MCF 10A (cell line): Measurements from ENCODE around the gene KLF7. TPM values are rescaled to one million over a fixed set of nuclear protein-coding genes. Genes with fewer than 3 reads are reported as not detected.

Experiments used
- BruUV-seq: library from RNA; stranded (reverse); fragments of 400-500 nt; replicated peaks from 2 replicates; lab custom pipeline; 2021; lab: Mats Ljungman, UMichigan
- CTCF ChIA-PET: fragments of 300-600 bp; sonication (Branson Sonifier 250); formaldehyde crosslinking; extraction: SDS; loops from one replicate; lab custom pipeline; 2021; ENCODE audit warnings: antibody characterized with exemption, inconsistent platforms; lab: Yijun Ruan, JAX
- POLR2A ChIA-PET: fragments of 300-600, 350-650 bp; sonication (Branson Sonifier 250); formaldehyde crosslinking; extraction: SDS; loops from one replicate; lab custom pipeline; 2020; ENCODE audit warnings: antibody characterized with exemption, inconsistent platforms; lab: Yijun Ruan, JAX
- DNase-seq: peaks from one replicate; pipeline ENCODE4 v3.0.0-alpha.2; 2018; ENCODE audit not compliant: unreplicated experiment
- H3K27ac Mint-ChIP-seq: one replicate; pipeline ENCODE4 v1.8.0; 2022; ENCODE audit warnings: mild to moderate bottlenecking, low read depth, mixed read lengths; ENCODE audit not compliant: unreplicated experiment
- H3K27me3 Mint-ChIP-seq: one replicate; pipeline ENCODE4 v1.8.0; 2022; ENCODE audit warnings: mixed read lengths; ENCODE audit not compliant: insufficient read depth, unreplicated experiment
- H3K36me3 Mint-ChIP-seq: one replicate; pipeline ENCODE4 v1.8.0; 2022; ENCODE audit warnings: mild to moderate bottlenecking, moderate library complexity, mixed read lengths; ENCODE audit not compliant: insufficient read depth, unreplicated experiment
- H3K4me1 Mint-ChIP-seq: one replicate; pipeline ENCODE4 v1.8.0; 2022; ENCODE audit warnings: mixed read lengths; ENCODE audit not compliant: insufficient read depth, unreplicated experiment
- H3K4me3 Mint-ChIP-seq: one replicate; pipeline ENCODE4 v1.8.0; 2022; ENCODE audit warnings: mild to moderate bottlenecking, moderate library complexity, mixed read lengths; ENCODE audit not compliant: unreplicated experiment
- H3K9me3 Mint-ChIP-seq: one replicate; pipeline ENCODE4 v1.8.0; 2022; ENCODE audit warnings: mixed read lengths; ENCODE audit not compliant: unreplicated experiment
- CTCF ChIP-seq: fragments of 200-600 bp; IDR thresholded peaks from one replicate; pipeline ENCODE4 v1.8.0; 2022; ENCODE audit warnings: antibody characterized with exemption, mild to moderate bottlenecking; ENCODE audit not compliant: unreplicated experiment
- intact Hi-C: fragments of 100-400 bp; cut with micrococcal nuclease; formaldehyde crosslinking; loops from 2 replicates; pipeline ENCODE4 v1.14.1; 2022
- total RNA-seq: library from RNA; stranded (reverse); gene quantifications from 2 replicates; pipeline ENCODE4 v1.2.3, GENCODE V29; 2022

The KLF7 gene
- total RNA-seq, 1 experiment from 2014 or later = 40.1 TPM

DNA sequence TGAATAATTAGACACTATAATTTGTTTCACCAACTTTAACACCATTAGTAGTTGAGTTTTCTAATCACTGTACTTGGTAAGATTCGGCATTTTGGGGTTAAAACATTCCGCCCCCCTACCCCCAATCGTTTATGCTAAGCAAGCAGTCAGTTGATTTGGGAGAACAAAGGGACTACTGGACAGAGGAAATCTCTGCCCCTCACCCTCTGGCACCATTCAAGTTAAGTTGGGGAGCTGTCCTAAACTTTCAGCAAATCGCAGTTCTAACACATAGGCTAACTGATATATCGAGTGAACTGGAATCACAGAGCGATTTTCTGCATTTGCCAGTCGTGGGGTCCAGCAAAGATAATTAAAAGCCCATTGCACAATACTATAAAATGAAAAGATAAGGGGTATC, 5.6 kb downstream of the KLF7 start:
- POLR2A ChIA-PET = interaction anchor here (0.9 to 1.4 kb wide), 2 partner anchors 9 to 89 kb away, joined by 3 read pairs; no protein-coding TSS in a partner anchor
- no peak overlapping the region for H3K4me3 Mint-ChIP-seq
- peak overlapping the region; percentile 11 for H3K27ac Mint-ChIP-seq
- TF ChIP-seq CTCF = no peak
- peaks cover 12% of the 10 kb centered on the region for H3K36me3 Mint-ChIP-seq
- no peaks in the 10 kb centered on the region for H3K27me3 Mint-ChIP-seq
- intact Hi-C loops = loop anchor here (5.0 to 10.0 kb wide), 2 partner anchors 88 to 465 kb away; partner anchors contain the start of gene METTL21A
- CTCF ChIA-PET = no interaction called here
- BruUV-seq = no TSS peak
- DNase-seq = no peak
- H3K9me3 Mint-ChIP-seq = no peaks in the 10 kb centered on the region
- peaks cover 57% of the 10 kb centered on the region for H3K4me1 Mint-ChIP-seq

GRCh38 chr2:207159002-207159401, 6.7 kb downstream of the KLF7 start:
- Mint-ChIP-seq H3K4me3 (no peak overlapping the region), H3K4me1 (peaks cover 65% of the 10 kb centered on the region), H3K27me3 (no peaks in the 10 kb centered on the region), H3K27ac (peak overlapping the region; percentile 11), H3K9me3 (no peaks in the 10 kb centered on the region), H3K36me3 (peaks cover 12% of the 10 kb centered on the region)
- ChIA-PET CTCF (interaction anchor here (0.6 to 0.9 kb wide), 3 partner anchors 162 to 424 kb away, joined by 3 to 5 read pairs (median 3); no protein-coding TSS in a partner anchor), POLR2A (interaction anchor here (0.9 to 1.3 kb wide), 3 partner anchors 27 to 90 kb away, joined by 3 read pairs; no protein-coding TSS in a partner anchor)
- no TSS peak for BruUV-seq
- no peak for TF ChIP-seq CTCF
- DNase-seq = no peak
- intact Hi-C loops = no loop called here

DNA sequence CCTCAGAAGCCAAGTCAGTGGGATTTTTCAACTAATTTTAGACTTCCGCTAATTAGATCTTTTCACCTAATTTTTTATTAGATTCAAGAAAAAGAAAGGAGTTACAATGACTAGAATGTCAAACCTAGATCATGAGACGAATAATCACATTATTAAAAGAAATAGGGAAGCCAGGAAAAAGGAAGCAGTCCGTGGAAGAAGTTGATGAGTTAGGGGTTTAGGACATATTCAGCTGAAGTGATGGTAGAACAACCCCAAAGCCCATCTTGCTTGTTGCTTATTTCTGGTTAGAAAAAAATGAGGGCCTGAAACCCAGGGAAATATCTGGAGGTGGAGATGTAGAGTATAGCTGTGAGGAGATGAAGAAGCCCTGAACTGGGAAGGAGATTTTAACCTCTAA, 8.0 kb downstream of the KLF7 start:
- intact Hi-C loops = no loop called here
- CTCF ChIA-PET = interaction anchor here (0.6 to 0.7 kb wide), 2 partner anchors 57 to 114 kb away, joined by 4 to 5 read pairs; no protein-coding TSS in a partner anchor
- Mint-ChIP-seq H3K27ac (no peak overlapping the region), H3K9me3 (no peaks in the 10 kb centered on the region), H3K4me1 (peaks cover 66% of the 10 kb centered on the region), H3K27me3 (no peaks in the 10 kb centered on the region), H3K4me3 (no peak overlapping the region), H3K36me3 (peaks cover 12% of the 10 kb centered on the region)
- BruUV-seq = no TSS peak
- POLR2A ChIA-PET = no interaction called here
- no peak for TF ChIP-seq CTCF
- DNase-seq = no peak

DNA sequence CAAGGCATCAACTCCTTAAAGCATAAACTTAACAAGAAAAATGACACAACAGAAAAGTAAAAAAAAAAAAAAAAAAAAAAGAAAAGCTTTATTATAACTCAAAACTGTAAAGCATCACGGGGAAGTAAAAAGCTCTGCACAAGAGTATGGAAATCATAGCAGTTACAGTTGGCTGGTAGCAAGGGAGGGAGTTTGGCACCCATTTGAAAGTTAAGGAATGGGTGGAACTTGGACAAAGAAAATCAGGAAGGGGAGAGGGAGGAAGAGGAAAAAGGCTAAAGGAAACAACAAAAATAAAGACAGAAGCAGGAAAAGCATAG, 8.6 kb downstream of the KLF7 start:
- CTCF ChIA-PET = interaction anchor here (0.6 to 0.7 kb wide), 2 partner anchors 57 to 113 kb away, joined by 4 to 5 read pairs; no protein-coding TSS in a partner anchor
- Mint-ChIP-seq H3K9me3 (no peaks in the 10 kb centered on the region), H3K4me3 (no peak overlapping the region), H3K36me3 (peaks cover 12% of the 10 kb centered on the region), H3K27me3 (no peaks in the 10 kb centered on the region), H3K27ac (no peak overlapping the region), H3K4me1 (peaks cover 66% of the 10 kb centered on the region)
- POLR2A ChIA-PET = interaction anchor here (1.2 kb wide), 1 partner anchor 9 kb away, joined by 3 read pairs; no protein-coding TSS in a partner anchor
- DNase-seq = no peak
- intact Hi-C loops = no loop called here
- no TSS peak for BruUV-seq
- no peak for TF ChIP-seq CTCF
